Measurements from ENCODE around the gene GSDMA.

DNA sequence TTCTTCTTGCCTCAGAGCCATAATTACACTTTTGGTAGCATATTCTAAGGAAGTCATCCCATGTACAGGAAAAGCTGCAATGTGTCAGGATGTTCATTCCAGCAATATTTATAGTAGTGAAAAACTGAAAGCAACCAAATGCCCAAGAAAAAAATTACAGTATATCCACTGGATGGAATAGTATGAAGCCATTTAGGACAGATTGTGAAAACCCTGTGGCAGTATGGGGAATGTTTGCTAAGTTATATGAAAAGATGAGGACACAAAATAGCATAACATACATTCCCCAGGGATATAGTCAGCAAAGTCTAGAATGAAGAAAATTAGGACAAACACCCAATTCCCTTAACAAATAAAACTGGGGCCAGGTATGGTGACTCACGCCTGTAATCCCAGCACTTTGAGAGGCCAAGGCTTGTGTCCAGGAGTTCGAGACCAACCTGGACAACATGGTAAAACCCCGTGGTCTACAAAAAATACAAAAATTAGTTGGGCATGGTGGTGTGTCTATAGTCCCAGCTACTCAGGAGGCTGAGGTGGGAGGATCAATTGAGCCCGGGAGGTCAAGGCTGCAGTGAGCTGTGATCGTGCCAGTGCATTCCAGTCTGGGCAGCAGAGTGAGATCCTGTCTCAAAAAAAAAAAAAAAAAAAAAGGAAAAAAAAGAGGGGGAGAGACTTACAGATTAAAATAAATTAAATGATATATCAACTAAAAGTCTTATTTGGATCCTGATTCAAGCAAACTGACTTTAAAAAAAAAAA, 33.0 kb upstream of the GSDMA start:
- TF ChIP-seq POLR2A (IDR thresholded peaks at IDR 0.05; ENCODE audit: low read length) = no peak
- no peak for TF ChIP-seq GATA1 (IDR thresholded peaks at IDR 0.05; ENCODE audit: low read depth, low read length)
